Measurements from ENCODE around the gene VPS4A.
"Not testable (repeated sequence)": the region's sequence is repeated elsewhere in the genome, so short reads cannot be mapped to it uniquely, and the experiment has no call there.

VPS4A gene

GRCh38 chr16:69310653-69311532 is at the start of gene VPS4A:
Gene VPS4A (plus strand): TSS chr16:69311350. CDS start chr16:69311512, 162 bp downstream.
- in situ Hi-C loops (cut with MboI; ENCODE audit: low sequenced_read_pairs): no loop called here

GRCh38 chr16:69266334-69267063 is 44.7 kb upstream of the VPS4A start:
- in situ Hi-C loops (cut with MboI; ENCODE audit: low sequenced_read_pairs): no loop called here

- in situ Hi-C loops (cut with MboI; ENCODE audit: low sequenced_read_pairs): no loop called here
These were observed 43.5 kb upstream of the VPS4A start for GRCh38 chr16:69267633-69268032.

- in situ Hi-C loops (cut with MboI; ENCODE audit: low sequenced_read_pairs): no loop called here
These were observed 40.8 kb upstream of the VPS4A start for GRCh38 chr16:69270395-69270794.

- in situ Hi-C loops (cut with MboI; ENCODE audit: low sequenced_read_pairs): no loop called here
These were observed 40.3 kb upstream of the VPS4A start for GRCh38 chr16:69270831-69271230.

- in situ Hi-C loops (cut with MboI; ENCODE audit: low sequenced_read_pairs): no loop called here
These were observed 38.1 kb upstream of the VPS4A start for GRCh38 chr16:69273009-69273408.

GRCh38 chr16:69274699-69275235 is 36.4 kb upstream of the VPS4A start:
- in situ Hi-C loops (cut with MboI; ENCODE audit: low sequenced_read_pairs): no loop called here

- in situ Hi-C loops (cut with MboI; ENCODE audit: low sequenced_read_pairs): no loop called here
These were observed 34.7 kb upstream of the VPS4A start for GRCh38 chr16:69276148-69277115.

GRCh38 chr16:69277413-69277812 is 33.7 kb upstream of the VPS4A start:
- in situ Hi-C loops (cut with MboI; ENCODE audit: low sequenced_read_pairs): no loop called here

GRCh38 chr16:69283851-69284250 is 27.3 kb upstream of the VPS4A start:
- in situ Hi-C loops (cut with MboI; ENCODE audit: low sequenced_read_pairs): loop anchor here (10.0 kb wide), 1 partner anchor 129 kb away; no protein-coding TSS in a partner anchor

- in situ Hi-C loops (cut with MboI; ENCODE audit: low sequenced_read_pairs): loop anchor here (10.0 kb wide), 1 partner anchor 130 kb away; no protein-coding TSS in a partner anchor
These were observed 25.9 kb upstream of the VPS4A start for GRCh38 chr16:69285240-69285639.

GRCh38 chr16:69286941-69287713 is 24.0 kb upstream of the VPS4A start:
- in situ Hi-C loops (cut with MboI; ENCODE audit: low sequenced_read_pairs): loop anchor here (10.0 kb wide), 1 partner anchor 132 kb away; no protein-coding TSS in a partner anchor

GRCh38 chr16:69291657-69292056 is 19.5 kb upstream of the VPS4A start:
- in situ Hi-C loops (cut with MboI; ENCODE audit: low sequenced_read_pairs): not testable (repeated sequence)

GRCh38 chr16:69293401-69293800 is 17.7 kb upstream of the VPS4A start:
- in situ Hi-C loops (cut with MboI; ENCODE audit: low sequenced_read_pairs): no loop called here

GRCh38 chr16:69294051-69294450 is 17.1 kb upstream of the VPS4A start:
- in situ Hi-C loops (cut with MboI; ENCODE audit: low sequenced_read_pairs): no loop called here

- in situ Hi-C loops (cut with MboI; ENCODE audit: low sequenced_read_pairs): not testable (repeated sequence)
These were observed 14.4 kb upstream of the VPS4A start for GRCh38 chr16:69296771-69297170.

- in situ Hi-C loops (cut with MboI; ENCODE audit: low sequenced_read_pairs): no loop called here
These were observed 12.9 kb upstream of the VPS4A start for GRCh38 chr16:69298261-69298660.

GRCh38 chr16:69301187-69301586 is 10.0 kb upstream of the VPS4A start:
- in situ Hi-C loops (cut with MboI; ENCODE audit: low sequenced_read_pairs): no loop called here

- in situ Hi-C loops (cut with MboI; ENCODE audit: low sequenced_read_pairs): no loop called here
These were observed 9.3 kb upstream of the VPS4A start for GRCh38 chr16:69301861-69302260.

- in situ Hi-C loops (cut with MboI; ENCODE audit: low sequenced_read_pairs): no loop called here
These were observed 8.8 kb upstream of the VPS4A start for GRCh38 chr16:69302301-69302700.
